Subcutaneous abdominal adipose tissue (tissue), 5 donors: ENCODE results near the gene MAPK8IP2.
"Not testable (repeated sequence)": the region's sequence is repeated elsewhere in the genome, so short reads cannot be mapped to it uniquely, and the experiment has no call there.

Experiments used
- H3K27ac ChIP-seq: one replicate; pipeline ENCODE4 v1.7.0; 2013; ENCODE audit warnings: low read depth, mild to moderate bottlenecking, inconsistent platforms, low read length, moderate library complexity
- H3K27me3 ChIP-seq, 5 donors: one replicate each; pipeline ENCODE4 v1.7.0; 2013; ENCODE audit warnings: low read length in 5 of 5, inconsistent platforms in 1 of 5; ENCODE audit not compliant: control insufficient read depth in 5 of 5, insufficient read depth in 4 of 5
- H3K36me3 ChIP-seq, 5 donors: one replicate each; pipeline ENCODE4 v1.7.0; 2013; ENCODE audit warnings: low read length in 5 of 5; ENCODE audit not compliant: control insufficient read depth in 5 of 5, insufficient read depth in 5 of 5
- H3K4me1 ChIP-seq, 5 donors: one replicate each; pipeline ENCODE4 v1.7.0; 2013; ENCODE audit warnings: low read length in 5 of 5, mild to moderate bottlenecking in 3 of 5, moderate library complexity in 1 of 5; ENCODE audit not compliant: control insufficient read depth in 5 of 5, insufficient read depth in 5 of 5
- H3K4me3 ChIP-seq, 5 donors: one replicate each; pipeline ENCODE4 v1.7.0; 2013; ENCODE audit warnings: low read length in 5 of 5, low read depth in 1 of 5
- H3K9ac ChIP-seq, 5 donors: one replicate each; pipeline ENCODE4 v1.7.0; 2013; ENCODE audit warnings: low read length in 5 of 5, mild to moderate bottlenecking in 4 of 5, moderate library complexity in 3 of 5
- H3K9me3 ChIP-seq, 5 donors: one replicate each; pipeline ENCODE4 v1.7.0; 2013; ENCODE audit warnings: low read length in 5 of 5; ENCODE audit not compliant: control insufficient read depth in 5 of 5
- donor health status: healthy.
- donor health status: healthy.
- donor health status: healthy.
- donor health status: healthy.
- donor health status: healthy.

MAPK8IP2 gene

DNA sequence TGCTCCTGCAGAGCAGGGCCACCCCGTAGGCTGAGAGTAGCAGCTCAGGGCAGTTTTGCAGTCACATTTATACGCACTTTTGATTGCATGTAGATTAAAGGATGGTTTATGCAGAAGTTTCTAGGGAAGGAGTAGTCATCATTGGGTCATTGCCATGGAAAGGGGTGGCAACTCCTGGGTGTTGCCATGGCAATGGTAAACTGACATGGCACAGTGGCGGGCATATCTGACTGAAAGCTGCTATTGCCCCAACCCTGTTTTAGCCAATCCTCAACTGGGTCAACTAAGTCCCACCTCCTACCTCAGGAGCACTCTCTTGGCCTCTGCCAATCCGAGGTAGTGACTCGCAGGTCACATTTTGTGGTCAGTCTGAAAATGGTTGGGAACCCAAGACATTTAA lies 29.8 kb downstream of the MAPK8IP2 start:
- peaks cover 0 to 13% (median 5%) of the 10 kb centered on the region in 5 donors for H3K36me3 ChIP-seq
- H3K27me3 ChIP-seq: no peaks in the 10 kb centered on the region
- no peak overlapping the region for H3K27ac ChIP-seq
- H3K9ac ChIP-seq: no peak overlapping the region
- H3K4me1 ChIP-seq: peaks cover 4 to 38% (median 25%) of the 10 kb centered on the region in 5 donors
- no peaks in the 10 kb centered on the region for H3K9me3 ChIP-seq
- no peak overlapping the region for H3K4me3 ChIP-seq

DNA sequence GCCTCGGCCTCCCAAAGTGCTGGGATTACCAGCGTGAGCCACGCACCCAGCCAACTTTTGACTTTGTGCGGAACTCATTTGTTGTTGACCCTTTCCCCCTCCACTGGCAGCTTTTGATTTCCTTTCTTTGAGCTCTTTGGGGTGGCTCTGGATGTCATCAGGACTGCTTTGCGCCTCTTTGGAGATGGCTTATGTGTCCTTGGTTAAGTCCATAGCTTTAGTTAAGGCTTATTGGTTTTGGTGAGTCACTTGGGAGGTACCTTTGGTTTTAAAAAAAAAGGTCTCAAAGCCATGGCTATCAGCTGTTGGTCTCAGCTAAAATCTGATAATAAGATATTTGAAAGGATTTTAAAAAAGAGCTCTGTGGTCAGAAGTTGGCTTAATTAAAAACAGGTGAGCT lies 32.5 kb downstream of the MAPK8IP2 start:
- Histone ChIP-seq H3K9me3 (no peaks in the 10 kb centered on the region), H3K9ac (no peak overlapping the region), H3K36me3 (no peaks in the 10 kb centered on the region), H3K4me3 (no peak overlapping the region), H3K4me1 (peaks cover 4 to 18% (median 9%) of the 10 kb centered on the region in 5 donors), H3K27ac (no peak overlapping the region), H3K27me3 (no peaks in the 10 kb centered on the region)

DNA sequence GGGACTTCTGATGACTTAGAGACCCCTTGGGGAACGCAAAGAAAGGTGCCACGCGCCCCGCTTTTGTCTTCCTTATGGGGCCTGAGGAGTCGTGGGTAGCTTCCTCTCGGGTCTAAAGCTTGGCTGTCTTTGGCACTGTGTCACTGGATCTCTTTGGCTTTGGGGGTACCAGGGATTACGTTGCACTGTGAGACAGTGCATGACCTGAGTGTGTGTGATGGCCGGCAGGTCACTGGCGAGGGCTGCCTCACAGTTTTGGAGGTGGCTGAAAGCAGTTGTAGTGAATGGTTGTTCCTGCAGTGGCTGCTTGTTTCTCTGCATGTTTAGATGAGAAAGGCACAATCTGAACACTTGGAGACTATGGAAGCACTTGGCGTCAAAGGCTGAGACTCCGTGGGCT lies 33.2 kb downstream of the MAPK8IP2 start:
- Histone ChIP-seq H3K36me3 (no peaks in the 10 kb centered on the region), H3K4me1 (peaks cover 2 to 12% (median 3%) of the 10 kb centered on the region in 5 donors), H3K27ac (no peak overlapping the region), H3K27me3 (no peaks in the 10 kb centered on the region), H3K4me3 (no peak overlapping the region), H3K9ac (no peak overlapping the region), H3K9me3 (no peaks in the 10 kb centered on the region)

DNA sequence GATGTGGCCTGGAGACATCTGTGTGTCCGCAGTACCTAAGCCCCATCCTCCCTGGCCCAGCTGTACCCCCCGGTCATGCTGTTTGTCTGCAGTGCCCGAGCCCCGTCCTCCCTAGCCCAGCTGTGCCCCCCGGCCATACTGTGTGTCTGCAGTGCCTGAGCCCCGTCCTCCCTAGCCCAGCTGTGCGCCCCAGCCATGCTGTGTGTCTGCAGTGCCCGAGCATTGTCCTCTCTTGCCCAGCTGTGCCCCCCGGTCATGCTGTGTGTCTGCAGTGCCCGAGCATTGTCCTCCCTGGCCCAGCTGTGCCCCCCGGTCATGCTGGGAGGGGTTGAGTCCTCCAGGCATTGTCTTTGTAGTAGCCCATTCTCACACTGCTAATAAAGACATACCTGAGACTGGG lies 35.0 kb downstream of the MAPK8IP2 start:
- H3K9ac ChIP-seq: no peak overlapping the region
- no peaks in the 10 kb centered on the region for H3K36me3 ChIP-seq
- no peak overlapping the region for H3K4me3 ChIP-seq
- H3K9me3 ChIP-seq: no peaks in the 10 kb centered on the region
- H3K27me3 ChIP-seq: no peaks in the 10 kb centered on the region
- no peak overlapping the region for H3K27ac ChIP-seq
- peaks cover 0 to 2% (median 0%) of the 10 kb centered on the region in 5 donors for H3K4me1 ChIP-seq

DNA sequence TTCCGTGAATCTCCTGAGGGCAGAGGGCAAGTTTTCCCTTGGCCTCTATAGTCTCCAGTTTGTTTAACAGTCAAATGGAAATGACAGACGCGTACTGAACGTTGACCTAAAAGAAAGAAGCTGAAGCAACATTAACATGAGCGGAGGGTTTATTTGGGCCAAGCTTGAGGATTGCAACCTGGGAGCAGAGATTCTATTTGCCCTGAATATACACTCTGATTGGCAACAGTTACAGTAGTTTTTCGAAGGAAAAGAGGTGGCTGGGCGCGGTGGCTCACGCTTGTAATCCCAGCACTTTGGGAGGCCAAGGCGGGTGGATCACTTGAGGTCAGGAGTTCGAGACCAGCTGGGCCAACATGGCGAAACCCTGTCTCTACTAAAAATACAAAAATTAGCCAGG lies 39.7 kb downstream of the MAPK8IP2 start:
- H3K27ac ChIP-seq: not testable (repeated sequence)

DNA sequence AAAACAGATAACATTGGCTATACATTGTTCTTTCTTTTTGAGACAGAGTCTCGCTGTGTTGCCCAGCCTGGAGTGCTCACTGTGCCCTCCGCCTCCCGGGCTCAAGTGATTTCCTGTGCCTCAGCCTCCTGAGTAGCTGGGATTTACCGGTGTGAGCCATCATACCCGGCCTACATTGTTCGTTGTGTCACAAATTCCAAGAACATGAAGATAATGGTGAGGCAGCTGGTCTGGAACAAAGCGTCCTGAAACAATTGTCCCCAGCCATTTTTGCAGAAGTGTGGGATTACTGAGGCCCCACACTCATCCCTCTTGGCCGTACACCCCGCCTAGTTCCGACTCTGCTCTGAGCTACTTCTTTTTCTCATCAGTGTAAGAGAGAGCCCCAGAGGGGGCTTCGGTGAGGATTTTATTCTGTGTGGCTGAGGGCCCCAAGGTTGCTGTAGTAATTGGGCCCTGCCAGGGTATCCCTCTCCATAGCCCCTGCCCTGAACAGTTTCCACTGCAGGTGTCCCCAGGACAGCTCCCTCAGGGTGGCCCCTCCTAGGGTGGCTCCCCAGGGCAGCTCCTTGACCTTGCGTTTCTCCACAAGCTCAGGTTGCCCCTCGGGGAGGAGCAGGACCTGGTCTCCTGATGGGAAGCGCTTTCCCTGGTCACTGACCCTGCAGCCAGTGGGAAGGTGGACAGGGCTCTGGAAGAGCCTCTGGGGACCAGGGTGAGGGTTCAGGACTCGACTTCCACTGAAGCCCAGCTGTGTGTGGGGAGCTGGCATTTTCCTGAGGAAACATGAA lies 40.5 kb downstream of the MAPK8IP2 start:
- peaks cover 10 to 20% (median 16%) of the 10 kb centered on the region in 5 donors for H3K4me1 ChIP-seq
- peak overlapping the region; percentile 49 for H3K27ac ChIP-seq
- H3K4me3 ChIP-seq: peak overlapping the region in 4 of 5 donors; percentile 4 to 43 (median 15)
- no peaks in the 10 kb centered on the region for H3K36me3 ChIP-seq
- H3K9me3 ChIP-seq: no peaks in the 10 kb centered on the region
- peaks cover 4 to 24% (median 17%) of the 10 kb centered on the region in 5 donors for H3K27me3 ChIP-seq
- H3K9ac ChIP-seq: peak overlapping the region in 1 of 5 donors; percentile 41

More for the DNA sequence above, 39.7 kb downstream of the MAPK8IP2 start:
- not testable (repeated sequence) for H3K9ac ChIP-seq, H3K9me3 ChIP-seq, H3K36me3 ChIP-seq, H3K4me3 ChIP-seq
- Histone ChIP-seq H3K4me1 (peaks cover 10 to 20% (median 16%) of the 10 kb centered on the region in 5 donors), H3K27me3 (peaks cover 4 to 18% (median 11%) of the 10 kb centered on the region in 5 donors)

DNA sequence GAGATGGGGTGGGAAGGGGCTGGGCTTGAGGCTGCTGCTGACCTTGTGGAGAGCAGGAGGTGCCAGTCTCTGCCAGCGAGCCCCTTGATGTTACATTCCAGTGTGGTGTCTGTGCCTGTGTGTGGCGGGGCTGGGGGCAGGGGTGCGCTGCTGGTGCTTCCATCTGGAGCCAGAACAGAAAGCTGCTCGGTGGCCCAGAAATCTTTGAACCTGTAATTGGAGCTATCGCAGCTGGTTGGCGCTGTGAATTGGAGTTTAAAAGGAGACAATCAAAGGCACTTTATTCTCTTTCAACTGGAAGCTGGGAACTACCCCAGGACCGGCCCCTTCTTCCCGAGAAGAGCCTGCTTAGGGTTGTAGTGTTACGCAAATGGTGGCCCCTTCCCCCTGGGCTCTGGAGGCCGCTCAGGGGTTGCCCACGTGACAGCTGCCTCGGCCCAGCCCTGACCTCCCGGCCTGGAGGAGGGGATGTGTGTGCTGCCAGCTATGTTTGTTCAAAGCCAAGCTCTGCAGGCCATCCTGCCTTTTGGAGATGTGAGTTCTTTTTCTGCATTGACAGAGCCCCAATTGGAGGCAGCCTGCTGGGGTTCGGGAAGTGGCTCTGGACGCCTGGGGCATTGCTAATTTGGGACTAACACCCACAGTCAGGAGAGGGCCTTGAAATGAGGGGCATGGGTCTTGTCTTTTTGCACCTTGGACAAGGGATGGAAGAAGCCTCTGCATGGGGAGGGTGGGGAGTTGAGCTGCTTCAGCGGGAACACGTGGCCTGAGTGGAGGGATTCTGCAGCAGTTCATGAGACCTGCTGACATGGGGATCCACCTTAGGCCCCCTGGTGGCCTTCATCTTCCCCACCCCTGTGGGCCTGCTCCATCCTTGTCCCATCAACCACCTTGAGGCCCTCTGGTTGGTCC lies 41.4 kb downstream of the MAPK8IP2 start:
- no peaks in the 10 kb centered on the region for H3K36me3 ChIP-seq
- H3K4me1 ChIP-seq: peaks cover 10 to 20% (median 16%) of the 10 kb centered on the region in 5 donors
- H3K9ac ChIP-seq: peak overlapping the region in 1 of 5 donors; percentile 41
- peak overlapping the region; percentile 49 for H3K27ac ChIP-seq
- peak overlapping the region; percentile 4 to 43 (median 10) for H3K4me3 ChIP-seq
- no peaks in the 10 kb centered on the region for H3K9me3 ChIP-seq
- peaks cover 4 to 24% (median 17%) of the 10 kb centered on the region in 5 donors for H3K27me3 ChIP-seq

DNA sequence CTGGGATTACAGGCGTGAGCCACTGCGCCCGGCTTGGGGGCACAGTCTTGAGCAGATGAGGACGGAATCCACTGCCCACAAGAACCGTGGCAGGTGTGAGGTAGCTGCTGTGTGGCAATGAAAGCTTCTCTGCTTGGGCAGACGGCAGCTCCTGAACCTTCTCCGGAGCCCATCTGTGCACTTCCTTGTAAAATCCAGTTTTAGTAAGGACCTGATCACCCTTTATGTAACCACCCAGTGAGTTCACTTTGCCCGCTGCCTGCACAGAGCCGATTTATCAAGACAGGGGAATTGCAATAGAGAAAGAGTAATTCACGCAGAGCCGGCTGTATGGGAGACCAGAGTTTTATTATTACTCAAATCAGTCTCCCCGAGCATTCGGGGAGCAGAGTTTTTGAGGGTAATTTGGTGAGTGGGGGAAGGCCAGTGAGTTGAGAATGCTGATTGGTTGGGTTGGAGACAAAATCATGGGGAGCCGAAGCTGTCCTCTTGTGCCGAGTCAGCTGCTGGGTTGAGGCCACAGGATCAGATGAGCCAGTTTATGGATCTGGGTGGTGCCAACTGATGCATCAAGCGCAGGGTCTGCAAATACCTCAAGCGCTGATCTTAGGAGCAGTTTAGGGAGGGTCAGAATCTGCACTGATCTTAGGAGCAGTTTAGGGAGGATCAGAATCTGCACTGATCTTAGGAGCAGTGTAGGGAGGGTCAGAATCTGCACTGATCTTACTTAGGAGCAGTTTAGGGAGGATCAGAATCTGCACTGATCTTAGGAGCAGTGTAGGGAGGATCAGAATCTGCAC lies 42.6 kb downstream of the MAPK8IP2 start:
- H3K4me1 ChIP-seq: peaks cover 10 to 20% (median 16%) of the 10 kb centered on the region in 5 donors
- not testable (repeated sequence) for H3K36me3 ChIP-seq, H3K9me3 ChIP-seq, H3K27ac ChIP-seq, H3K9ac ChIP-seq, H3K4me3 ChIP-seq
- H3K27me3 ChIP-seq: peaks cover 4 to 24% (median 17%) of the 10 kb centered on the region in 5 donors

DNA sequence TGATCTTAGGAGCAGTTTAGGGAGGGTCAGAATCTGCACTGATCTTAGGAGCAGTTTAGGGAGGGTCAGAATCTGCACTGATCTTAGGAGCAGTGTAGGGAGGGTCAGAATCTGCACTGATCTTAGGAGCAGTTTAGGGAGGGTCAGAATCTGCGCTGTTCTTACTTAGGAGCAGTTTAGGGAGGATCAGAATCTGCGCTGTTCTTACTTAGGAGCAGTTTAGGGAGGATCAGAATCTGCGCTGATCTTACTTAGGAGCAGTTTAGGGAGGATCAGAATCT lies 43.2 kb downstream of the MAPK8IP2 start:
- not testable (repeated sequence) for H3K9me3 ChIP-seq, H3K27ac ChIP-seq, H3K4me3 ChIP-seq, H3K9ac ChIP-seq, H3K36me3 ChIP-seq
- Histone ChIP-seq H3K4me1 (peaks cover 10 to 20% (median 16%) of the 10 kb centered on the region in 5 donors), H3K27me3 (peaks cover 4 to 24% (median 17%) of the 10 kb centered on the region in 5 donors)
